Left colon (tissue), 2 donors: Measurements from ENCODE around the gene LIFR. TPM values are rescaled to one million over a fixed set of nuclear protein-coding genes. Genes with fewer than 3 reads are reported as not detected.
A peak's percentile ranks its signal among the peaks of the same experiment; 100 is the strongest.
"Not testable (repeated sequence)": the region's sequence is repeated elsewhere in the genome, so short reads cannot be mapped to it uniquely, and the experiment has no call there.

Experiments used
- ATAC-seq: fragments of 200-7000 bp; cut with Tn5 transposase; one replicate; pipeline ENCODE4 v1.9.1; 2020; ENCODE audit warnings: mild to moderate bottlenecking, moderate library complexity
- DNase-seq, 2 donors: peaks; one replicate each; pipeline ENCODE4 v3.0.0-alpha.2; 2020
- intact Hi-C, 2 donors: fragments of 100-400 bp; cut with DNase I in 1 of 2; cut with micrococcal nuclease in 1 of 2; formaldehyde crosslinking; loops; one replicate each; pipeline versions ENCODE4 v1.11.2 to v1.14.0; 2022; cut with DNase I, micrococcal nuclease
- total RNA-seq, 2 donors: library from RNA; stranded (reverse); fragmentation: NEBNext Ultra II Directional; extraction: Animal tissue kit (Norgen Biotek cat#: 25700); gene quantifications; one replicate each; pipeline ENCODE4 v1.2.1, GENCODE V29; 2021
- donor health status: DM: no; HTN: no; CAD: no.
- donor health status: DM: yes; HTN: yes; CAD: no.

Gene LIFR
- total RNA-seq, 2 donors from 2014 or later: 8.1 to 18.6 TPM

DNA sequence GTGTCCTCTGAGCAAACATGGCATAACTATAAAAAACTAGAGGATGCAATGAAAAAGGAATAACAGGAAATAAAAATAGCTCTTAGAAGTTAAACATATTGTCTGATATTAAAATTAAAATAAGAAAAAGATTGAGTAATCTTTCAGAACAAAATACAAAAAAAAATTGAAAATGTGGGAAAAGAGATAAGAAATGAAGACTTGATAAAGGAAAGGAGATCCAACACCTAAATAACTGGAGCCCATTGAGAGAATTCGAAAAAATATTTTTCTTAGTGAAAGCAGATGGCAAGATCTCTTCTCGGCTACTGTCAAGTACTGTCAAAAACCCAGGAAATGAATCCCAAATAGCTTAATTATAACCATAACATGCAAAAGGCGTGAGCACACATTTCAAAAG, 24.9 kb downstream of the LIFR start:
- intact Hi-C loops: no loop called here
- DNase-seq (no peak), ATAC-seq (no peak)

DNA sequence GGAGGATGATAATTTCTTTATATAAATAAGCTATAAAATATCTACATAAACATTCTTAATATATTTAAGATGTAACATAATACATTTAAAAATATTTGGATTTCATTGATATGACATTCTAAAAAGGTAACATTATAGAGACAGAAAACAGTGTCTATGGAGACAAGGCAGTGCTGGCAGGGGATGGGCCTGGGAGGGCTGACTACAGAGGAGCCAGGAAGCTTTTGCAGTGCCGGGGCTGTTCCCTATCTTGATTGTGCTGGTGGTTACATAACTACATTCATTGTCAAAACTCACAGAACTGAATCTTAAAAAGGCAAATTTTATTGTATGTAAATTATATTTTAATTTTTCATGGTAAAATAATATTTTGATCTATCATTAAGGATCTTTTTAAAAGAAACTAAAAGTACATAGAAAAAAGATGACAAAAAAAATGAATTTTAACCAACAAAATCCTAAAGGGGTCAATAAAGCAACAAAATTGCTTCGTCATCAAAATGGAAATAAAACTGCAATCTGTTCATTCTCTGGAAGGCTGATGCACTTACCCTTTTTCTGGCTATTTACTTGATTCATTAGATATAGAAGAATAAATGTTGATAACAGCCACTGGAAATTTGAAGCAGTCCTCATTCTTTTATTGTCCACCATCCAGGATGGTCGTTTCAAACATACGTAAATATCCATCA, 26.3 kb downstream of the LIFR start:
- ATAC-seq (no peak), DNase-seq (no peak)
- intact Hi-C loops: no loop called here

DNA sequence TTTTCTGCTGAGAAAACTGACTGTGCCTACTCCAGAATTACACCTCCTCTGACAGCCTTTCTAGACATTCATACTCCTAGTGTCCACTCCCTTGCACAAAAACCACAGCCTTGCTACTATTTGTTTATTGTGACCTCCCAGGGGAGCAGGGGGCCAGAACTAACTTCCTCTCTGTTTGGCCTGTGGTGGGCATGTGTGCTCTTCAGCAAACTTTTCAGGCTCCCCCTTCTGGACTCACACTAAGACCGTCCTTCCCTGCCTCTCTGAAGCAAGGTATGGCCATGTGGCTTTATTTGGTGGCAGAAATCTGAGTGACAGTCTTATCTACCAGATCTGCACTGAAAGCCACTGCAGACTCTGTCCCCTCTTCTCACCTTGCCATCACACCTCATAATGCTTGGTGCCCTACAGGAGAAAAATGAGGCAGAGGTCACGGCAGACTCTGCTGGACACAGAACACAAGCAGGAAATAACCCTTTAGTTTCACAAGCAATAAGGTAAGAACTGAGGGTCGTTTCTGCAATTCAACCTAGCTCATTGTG, 28.2 kb downstream of the LIFR start:
- DNase-seq (no peak), ATAC-seq (no peak)
- intact Hi-C loops: no loop called here

DNA sequence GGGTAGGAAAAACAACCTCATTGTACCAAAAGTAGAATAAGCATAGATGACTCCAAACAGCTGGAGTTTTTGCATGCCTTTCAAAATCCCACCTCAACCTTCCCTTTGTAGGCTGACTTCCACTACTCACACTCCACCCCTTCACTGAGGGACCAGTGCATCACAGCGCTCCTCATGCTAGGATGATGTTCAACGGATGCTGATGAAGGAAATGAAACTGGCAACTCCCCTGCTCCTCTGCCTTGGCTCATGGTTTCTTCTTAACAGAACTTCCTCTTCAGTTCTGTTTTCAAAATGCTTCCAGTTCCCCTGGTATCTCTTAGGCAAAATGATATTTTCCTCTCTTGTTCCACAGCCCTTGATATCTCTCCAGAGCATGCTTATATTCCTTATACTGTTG, 29.0 kb downstream of the LIFR start:
- intact Hi-C loops: no loop called here
- ATAC-seq: no peak
- DNase-seq: no peak

DNA sequence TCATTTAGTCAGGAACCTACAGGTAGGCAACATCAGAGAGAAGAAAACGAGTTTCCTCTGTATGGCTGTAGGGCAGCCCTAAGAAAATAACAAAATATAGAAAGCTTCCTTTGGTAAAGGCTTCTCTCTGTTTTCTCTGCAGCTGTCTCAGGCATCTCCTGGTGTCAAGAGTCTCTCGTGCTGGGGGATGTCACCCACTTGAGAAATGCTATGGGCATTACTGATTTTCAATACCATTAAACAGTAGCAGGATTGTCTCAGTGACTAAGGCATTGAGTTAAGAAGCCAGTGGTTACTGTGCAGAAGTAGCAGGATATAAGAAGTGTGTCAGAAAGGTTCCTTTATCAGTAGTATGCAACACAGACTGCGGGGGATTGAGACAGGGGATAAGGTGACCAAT, 32.4 kb downstream of the LIFR start:
- intact Hi-C loops: no loop called here
- no peak for ATAC-seq
- DNase-seq: no peak

DNA sequence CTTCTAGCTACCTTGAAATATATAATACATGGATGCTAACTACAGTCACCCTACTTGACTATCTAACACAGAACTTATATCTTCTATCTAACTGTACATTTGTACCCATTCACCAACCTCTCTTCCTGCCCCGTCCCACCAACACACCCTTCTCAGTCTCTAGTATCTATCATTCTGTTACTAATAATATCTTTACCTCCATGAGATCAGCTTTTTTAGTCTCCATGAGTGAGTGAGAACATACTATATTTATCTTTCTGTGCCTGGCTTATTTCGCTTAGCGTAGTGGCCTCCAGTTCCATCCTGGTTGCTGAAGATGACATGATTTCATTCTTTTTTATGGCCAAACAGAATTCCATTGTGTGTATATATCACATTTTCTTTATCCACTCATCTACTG, 37.0 kb downstream of the LIFR start:
- intact Hi-C loops: no loop called here
- DNase-seq: no peak
- ATAC-seq: no peak

DNA sequence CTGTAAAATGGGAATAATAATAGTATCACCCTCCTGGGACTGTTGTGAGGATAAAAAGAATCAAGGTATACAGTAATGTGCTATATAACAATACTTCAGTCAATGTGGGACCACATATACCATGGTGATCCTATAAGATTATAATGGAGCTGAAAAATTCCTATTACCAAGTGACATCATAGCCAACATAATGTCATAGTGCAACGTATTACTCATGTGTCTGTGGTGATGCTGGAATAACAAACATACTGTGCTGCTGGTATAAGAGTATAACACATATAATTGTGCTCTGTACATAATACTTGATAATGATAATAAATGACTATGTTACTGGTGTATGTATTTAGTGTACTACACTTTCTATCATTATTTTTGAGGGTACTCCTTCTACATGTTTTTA, 38.1 kb downstream of the LIFR start:
- intact Hi-C loops: no loop called here

DNA sequence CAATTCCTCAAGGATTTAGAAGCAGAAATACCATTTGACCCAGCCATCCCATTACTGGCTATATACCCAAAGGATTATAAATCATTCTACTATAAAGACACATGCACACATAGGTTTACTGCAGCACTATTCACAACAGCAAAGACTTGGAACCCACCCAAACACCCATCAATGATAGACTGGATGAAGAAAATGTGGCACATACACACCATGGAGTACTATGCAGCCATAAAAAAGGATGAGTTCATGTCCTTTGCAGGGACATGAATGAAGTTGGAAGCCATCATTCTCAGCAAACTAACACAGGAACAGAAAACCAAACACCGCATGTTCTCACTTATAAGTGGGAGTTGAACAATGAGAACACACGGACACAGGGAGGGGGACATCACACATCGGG, 39.8 kb downstream of the LIFR start:
- DNase-seq, ATAC-seq, intact Hi-C loops: not testable (repeated sequence)

More for the DNA sequence above, 38.1 kb downstream of the LIFR start:
- ATAC-seq (no peak), DNase-seq (no peak)

DNA sequence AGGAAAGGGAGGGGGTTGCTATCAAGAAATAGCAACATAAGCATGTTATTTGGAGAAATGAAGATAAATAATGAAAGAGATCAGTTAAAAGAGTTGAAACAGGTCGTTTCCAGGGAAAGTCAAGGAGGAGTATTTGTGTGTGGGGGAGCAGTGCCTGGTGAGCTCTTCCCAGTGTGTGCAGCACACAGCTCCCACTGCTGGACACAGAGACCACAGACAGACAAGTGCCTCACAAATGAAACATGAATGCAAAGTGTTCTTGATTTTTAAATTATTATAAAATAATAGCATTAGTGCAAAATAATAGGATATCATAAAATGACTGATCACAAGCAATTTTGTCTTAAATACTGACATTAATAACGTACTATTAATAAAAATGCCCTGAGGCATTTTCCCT, 40.8 kb downstream of the LIFR start:
- intact Hi-C loops: no loop called here
- DNase-seq: no peak
- ATAC-seq: no peak

DNA sequence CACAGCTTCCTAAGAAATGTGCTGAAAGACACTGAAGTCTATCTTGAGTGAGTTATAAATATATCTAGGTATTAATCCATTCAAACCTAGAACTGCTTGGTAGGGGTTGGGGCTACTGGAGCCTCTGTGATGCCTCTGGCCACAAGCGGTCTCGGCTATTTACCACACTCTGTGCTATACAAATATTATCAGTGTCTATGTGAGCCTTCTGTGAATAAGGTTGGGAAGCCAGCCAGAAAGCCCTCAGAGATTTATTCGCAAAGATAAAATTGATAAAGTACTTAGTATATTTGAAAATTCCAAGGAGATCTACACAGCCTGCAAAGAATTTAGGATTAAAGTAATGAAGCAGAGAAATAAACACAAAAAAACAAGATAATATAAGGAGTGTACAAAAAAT, 41.4 kb downstream of the LIFR start:
- ATAC-seq: no peak
- intact Hi-C loops: no loop called here
- no peak for DNase-seq

DNA sequence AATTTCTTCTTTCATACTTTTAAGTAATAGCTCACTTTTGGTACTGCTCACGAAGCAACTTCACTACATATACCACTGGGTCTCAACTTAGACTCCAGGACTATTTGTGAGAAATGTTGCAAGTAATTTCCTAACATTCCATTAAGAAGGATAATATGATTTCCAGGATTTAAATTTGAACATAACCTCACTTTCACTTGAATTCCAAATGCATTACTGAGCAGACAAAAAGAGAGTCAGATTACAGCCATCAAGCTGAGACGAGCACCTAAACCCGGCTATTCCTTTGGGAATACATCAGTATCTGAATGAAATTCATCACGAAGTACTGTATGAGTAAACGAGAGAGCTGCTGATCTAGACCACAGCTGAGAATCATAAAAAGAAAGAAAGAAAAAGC, 47.3 kb downstream of the LIFR start:
- ATAC-seq (no peak), DNase-seq (no peak)
- intact Hi-C loops: no loop called here

DNA sequence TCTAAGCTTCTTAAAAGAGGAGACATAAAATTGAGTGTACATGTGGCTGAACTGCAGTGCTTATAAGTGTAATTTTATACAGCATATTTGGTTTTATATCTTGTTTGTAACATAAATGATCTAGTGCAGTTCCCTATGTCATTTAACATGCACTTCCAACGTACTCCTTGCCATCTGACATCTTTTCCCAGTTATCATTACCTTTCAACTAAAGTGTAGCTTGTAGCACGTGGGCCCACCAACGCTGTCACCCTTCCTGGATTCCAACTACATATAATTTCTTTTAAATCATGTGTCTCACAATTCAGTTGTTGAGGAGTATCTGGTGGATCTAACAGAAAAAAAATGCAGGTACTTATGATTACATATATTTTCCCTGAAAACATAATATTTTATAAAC, 50.1 kb downstream of the LIFR start:
- ATAC-seq (no peak), DNase-seq (no peak)
- intact Hi-C loops: no loop called here

DNA sequence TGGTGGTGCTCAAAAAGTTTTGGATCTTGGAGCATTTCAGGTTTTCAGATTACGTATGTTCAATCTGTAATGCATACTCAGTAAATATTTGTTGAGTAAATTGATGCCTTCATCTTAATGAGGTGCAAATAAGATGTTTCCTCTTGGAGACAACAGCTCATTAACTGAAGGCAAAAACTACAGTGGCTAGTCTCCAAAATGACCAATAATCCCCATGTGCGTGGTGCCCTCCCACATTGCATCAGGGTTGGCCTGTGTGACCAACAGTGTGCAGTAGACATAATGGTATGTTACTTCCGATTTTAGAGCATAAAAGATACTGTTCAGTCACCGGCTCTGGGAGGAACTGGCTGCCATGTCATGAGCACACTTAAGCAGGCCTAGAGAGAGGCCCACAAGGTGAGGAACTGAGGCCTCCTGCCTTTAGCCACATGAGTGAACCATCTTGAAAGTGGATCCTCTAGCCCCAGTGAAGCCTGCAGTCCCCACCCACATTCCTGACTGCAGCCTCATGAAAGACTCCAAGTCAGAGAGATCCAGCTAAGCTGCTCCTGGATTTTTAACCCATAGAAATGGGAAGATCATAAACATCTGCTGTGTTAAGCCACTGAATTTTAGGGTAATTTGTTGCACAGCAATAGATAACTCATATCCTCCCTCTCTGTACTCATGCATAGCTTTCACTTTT, 55.7 kb downstream of the LIFR start:
- no peak for ATAC-seq
- no peak for DNase-seq
- intact Hi-C loops: no loop called here

DNA sequence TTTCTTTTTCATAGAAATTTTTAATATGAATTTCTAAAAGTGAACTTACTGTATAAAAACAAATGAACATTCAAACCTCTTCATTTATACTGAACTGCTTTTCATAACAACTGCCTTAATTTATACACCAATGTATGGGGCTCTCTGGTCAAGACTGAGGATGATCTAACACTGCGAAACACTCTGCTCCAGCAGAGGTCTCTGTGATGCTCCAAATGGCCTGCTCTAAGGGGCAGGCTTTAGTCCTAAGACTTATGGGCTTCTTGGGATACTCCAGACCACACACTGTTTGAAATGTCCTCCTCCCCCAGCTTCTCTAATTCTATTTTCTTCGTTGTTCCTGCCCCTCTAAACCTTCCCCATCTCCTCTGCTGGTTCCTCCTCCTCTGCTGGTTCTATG, 58.5 kb downstream of the LIFR start:
- no peak for DNase-seq
- no peak for ATAC-seq
- intact Hi-C loops: no loop called here

DNA sequence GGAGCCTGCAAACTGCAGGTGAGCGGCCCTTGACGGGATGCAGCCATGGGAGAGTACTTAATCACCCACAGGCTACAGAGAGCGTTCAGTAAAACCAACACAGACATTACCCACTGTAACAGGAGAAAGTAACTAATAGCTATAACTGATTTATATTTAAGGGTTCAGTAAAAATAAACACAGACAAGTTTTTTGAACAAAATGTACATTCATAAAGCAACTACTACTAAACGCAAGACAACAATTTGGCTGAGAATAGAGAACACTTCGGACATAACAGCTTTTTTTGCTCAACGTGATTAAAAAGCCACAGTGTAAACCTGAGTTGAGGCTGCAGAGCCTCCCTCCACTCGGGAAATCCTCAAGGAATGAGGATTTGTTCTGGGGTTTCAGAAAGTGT, 61.7 kb downstream of the LIFR start:
- ATAC-seq (no peak), DNase-seq (no peak)
- intact Hi-C loops: no loop called here

DNA sequence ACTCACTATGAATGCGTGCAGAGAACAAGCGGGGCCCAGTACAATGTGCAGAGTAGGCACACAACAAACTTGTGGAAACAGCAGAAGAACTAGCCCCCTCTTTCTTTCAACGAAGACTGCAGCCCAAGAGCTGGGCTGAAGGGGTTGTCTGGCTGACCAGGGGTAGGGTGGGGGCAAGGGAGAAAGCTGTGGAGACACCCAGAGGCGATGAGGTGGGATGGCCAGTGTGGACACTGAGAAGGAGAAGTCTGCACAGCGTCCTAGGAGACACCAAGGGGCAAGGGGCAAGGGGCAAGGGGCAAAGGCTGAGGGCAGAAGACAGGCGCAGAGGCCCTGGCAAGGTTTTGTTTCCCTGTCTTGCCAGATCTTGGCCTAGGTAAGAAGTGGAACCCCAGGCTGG, 62.3 kb downstream of the LIFR start:
- ATAC-seq (no peak), DNase-seq (no peak)
- intact Hi-C loops: no loop called here

DNA sequence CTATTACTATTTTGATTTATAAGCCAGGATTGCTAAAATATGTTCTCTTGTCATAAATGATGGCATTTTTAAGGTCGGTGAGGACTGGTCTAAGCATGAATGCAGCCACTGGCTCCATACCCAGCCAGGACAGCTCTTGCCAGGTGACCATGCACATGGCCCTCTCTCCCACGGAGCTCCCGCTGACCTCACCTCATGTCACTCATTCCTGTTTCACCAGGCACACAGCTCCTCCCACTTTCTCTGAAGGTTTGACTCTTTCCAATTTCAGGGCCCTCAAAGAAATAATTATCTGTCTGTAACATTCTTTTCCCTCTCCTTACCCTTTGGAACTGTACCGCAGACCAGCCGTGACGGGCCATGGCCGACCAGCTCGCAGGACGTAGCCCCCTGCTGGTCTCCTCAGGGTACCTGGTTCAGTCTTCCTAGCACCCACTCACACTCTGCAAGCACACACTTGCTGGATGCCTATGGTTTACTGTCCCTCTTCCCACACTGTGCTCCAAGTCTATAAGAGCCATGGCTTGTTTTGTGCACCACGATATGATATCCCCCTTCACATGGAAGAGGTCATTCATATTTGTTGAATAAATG, 72.5 kb downstream of the LIFR start:
- ATAC-seq (no peak), DNase-seq (no peak)
- intact Hi-C loops: no loop called here

DNA sequence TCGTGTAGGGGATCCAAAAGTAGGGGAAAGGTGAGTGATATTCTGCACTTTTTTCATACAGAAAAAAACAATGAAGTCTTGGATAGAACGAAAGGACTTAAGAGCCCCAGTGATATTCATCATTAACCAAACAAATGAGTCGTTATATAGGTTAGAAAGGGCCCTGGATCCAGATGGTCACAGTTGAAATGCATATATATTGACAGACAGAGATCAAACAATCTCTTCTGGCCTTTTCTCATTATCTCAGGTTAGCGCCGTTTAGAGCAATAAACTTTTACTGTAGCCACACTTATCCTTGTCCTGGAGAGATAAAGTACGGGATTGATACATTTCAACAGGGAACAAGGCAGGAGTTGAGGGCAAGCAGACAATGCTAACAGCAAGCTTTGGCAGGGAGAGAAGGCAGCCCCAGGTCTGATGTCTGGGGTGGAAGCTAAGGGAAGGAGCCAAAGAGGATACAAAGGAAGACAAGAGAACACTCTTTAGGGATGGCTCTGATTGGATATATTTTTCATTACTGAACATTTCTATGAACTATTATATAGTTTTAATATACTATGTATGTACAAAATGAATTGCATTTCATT, 77.0 kb downstream of the LIFR start:
- intact Hi-C loops: no loop called here
- no peak for DNase-seq

DNA sequence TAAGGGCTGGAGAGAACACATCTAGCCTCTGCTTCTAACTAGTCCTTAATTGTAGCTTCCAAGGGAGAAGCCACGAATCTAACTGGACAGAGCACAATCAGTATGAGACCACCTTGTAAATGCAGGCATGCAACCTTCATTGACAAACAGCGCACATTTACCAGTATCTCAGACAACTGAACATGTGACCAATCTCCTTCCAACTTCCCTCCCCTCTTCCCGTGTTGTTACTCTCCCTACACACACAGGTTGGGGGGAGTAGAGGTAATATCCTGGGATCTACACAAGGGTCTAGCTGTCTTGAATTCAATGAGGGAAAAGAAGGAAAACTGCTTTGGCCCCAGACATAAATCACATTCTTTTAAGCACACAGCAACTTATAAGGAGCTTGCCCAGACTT, 77.6 kb downstream of the LIFR start:
- DNase-seq (no peak), ATAC-seq (no peak)
- intact Hi-C loops: no loop called here

More for the DNA sequence above, 77.0 kb downstream of the LIFR start:
- peak; percentile 56 for ATAC-seq

DNA sequence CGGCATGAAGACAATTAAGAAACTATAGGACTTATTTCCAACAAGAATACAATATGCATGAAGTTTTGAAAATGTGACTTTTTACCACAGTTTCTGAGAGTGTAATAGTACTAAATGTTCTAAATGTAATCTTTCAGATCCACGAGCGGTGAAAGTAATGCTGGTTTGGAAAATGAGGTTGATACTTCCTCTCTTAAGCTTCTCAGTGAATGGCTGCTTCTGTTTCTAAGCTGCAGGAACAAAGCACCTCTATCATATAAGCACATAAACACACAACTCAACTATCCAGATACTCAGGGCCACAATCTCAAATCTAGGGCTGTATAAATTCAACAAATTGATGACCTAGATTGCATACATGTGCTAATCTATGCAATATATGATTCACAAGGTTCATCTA, 78.3 kb downstream of the LIFR start:
- DNase-seq (no peak), ATAC-seq (no peak)
- intact Hi-C loops: no loop called here
